GM18868 (cell line): ENCODE data around the gene SIGLEC14.
"Not testable (repeated sequence)": the region's sequence is repeated elsewhere in the genome, so short reads cannot be mapped to it uniquely, and the experiment has no call there.

Experiments used
- ATAC-seq: cut with Tn5 transposase; IDR thresholded peaks from one replicate; pipeline ENCODE4 v1.9.1; 2021; ENCODE audit warnings: mild to moderate bottlenecking, moderate library complexity; ENCODE audit not compliant: unreplicated experiment

Gene SIGLEC14

GRCh38 chr19:51675911-51676565 is 29.4 kb upstream of the SIGLEC14 start:
- ATAC-seq: not testable (repeated sequence)

- no peak for ATAC-seq
Observed at GRCh38 chr19:51668216-51668615, 21.6 kb upstream of the SIGLEC14 start.

- ATAC-seq: no peak
Observed at GRCh38 chr19:51664997-51665396, 18.4 kb upstream of the SIGLEC14 start.

- no peak for ATAC-seq
Observed at GRCh38 chr19:51664131-51664530, 17.5 kb upstream of the SIGLEC14 start.

- ATAC-seq: no peak
Observed at GRCh38 chr19:51663650-51664049, 17.0 kb upstream of the SIGLEC14 start.

- no peak for ATAC-seq
Observed at GRCh38 chr19:51660975-51661600, 14.5 kb upstream of the SIGLEC14 start.

GRCh38 chr19:51654783-51655182 is 8.2 kb upstream of the SIGLEC14 start:
- ATAC-seq: no peak

GRCh38 chr19:51653162-51653561 is 6.5 kb upstream of the SIGLEC14 start:
- no peak for ATAC-seq

GRCh38 chr19:51652266-51652665 is 5.6 kb upstream of the SIGLEC14 start:
- ATAC-seq: no peak

GRCh38 chr19:51651216-51651846 is 4.7 kb upstream of the SIGLEC14 start:
- no peak for ATAC-seq

- ATAC-seq: no peak
Observed at GRCh38 chr19:51647318-51647717, 693 bp upstream of the SIGLEC14 start.

- no peak for ATAC-seq
Observed at GRCh38 chr19:51644636-51645271, 1.9 kb downstream of the SIGLEC14 start.

- ATAC-seq: no peak
Observed at GRCh38 chr19:51641648-51642047, 5.0 kb downstream of the SIGLEC14 start.

- no peak for ATAC-seq
Observed at GRCh38 chr19:51640386-51640785, 6.2 kb downstream of the SIGLEC14 start.

- no peak for ATAC-seq
Observed at GRCh38 chr19:51639916-51640315, 6.7 kb downstream of the SIGLEC14 start.

- no peak for ATAC-seq
Observed at GRCh38 chr19:51637362-51637978, 9.2 kb downstream of the SIGLEC14 start.

GRCh38 chr19:51632126-51632525 is 14.5 kb downstream of the SIGLEC14 start:
- ATAC-seq: no peak

- ATAC-seq: not testable (repeated sequence)
Observed at GRCh38 chr19:51630315-51630714, 16.3 kb downstream of the SIGLEC14 start, which contains the start of gene SIGLEC5. SIGLEC5 (minus strand) TSS chr19:51630401; CDS start chr19:51630335, 66 bp downstream.

- ATAC-seq: no peak
Observed at GRCh38 chr19:51628153-51628939, 18.3 kb downstream of the SIGLEC14 start.

GRCh38 chr19:51627491-51628138 is 19.0 kb downstream of the SIGLEC14 start:
- no peak for ATAC-seq
